Dermis microvascular lymphatic vessel endothelial cell (primary cell): Measurements from ENCODE around the gene TRIM74. TPM values are rescaled to one million over a fixed set of nuclear protein-coding genes. Genes with fewer than 3 reads are reported as not detected.
A peak's percentile ranks its signal among the peaks of the same experiment; 100 is the strongest.
"Not testable (repeated sequence)": the region's sequence is repeated elsewhere in the genome, so short reads cannot be mapped to it uniquely, and the experiment has no call there.

Experiments used
- DNase-seq, 2 donors: peaks; one replicate each; pipeline versions ENCODE4 v3.0.0 to v3.0.0-alpha.2; 2010; ENCODE audit warnings: low read depth in 2 of 2
- total RNA-seq: library from RNA; depleted of rRNA; stranded (reverse); fragments of >200 nt; gene quantifications from 2 replicates; pipeline ENCODE4 v1.2.1, GENCODE V29; 2014

TRIM74 gene
- total RNA-seq, 1 donor from 2014 or later, result not detected

- DNase-seq, result not testable (repeated sequence)
Measured at GRCh38 chr7:72960029-72960428, 9.2 kb downstream of the TRIM74 start.

GRCh38 chr7:72954563-72955198, 14.6 kb downstream of the TRIM74 start:
- not testable (repeated sequence) for DNase-seq

- not testable (repeated sequence) for DNase-seq
Measured at GRCh38 chr7:72953901-72954562, 15.2 kb downstream of the TRIM74 start.

GRCh38 chr7:72950432-72950831, 18.8 kb downstream of the TRIM74 start:
- not testable (repeated sequence) for DNase-seq

GRCh38 chr7:72949686-72950085, 19.6 kb downstream of the TRIM74 start:
- not testable (repeated sequence) for DNase-seq

GRCh38 chr7:72949276-72949675, 20.0 kb downstream of the TRIM74 start:
- DNase-seq, result not testable (repeated sequence)

GRCh38 chr7:72948714-72949113, 20.6 kb downstream of the TRIM74 start:
- not testable (repeated sequence) for DNase-seq

- not testable (repeated sequence) for DNase-seq
Measured at GRCh38 chr7:72946130-72946745, 23.0 kb downstream of the TRIM74 start.

GRCh38 chr7:72945597-72945996, 23.7 kb downstream of the TRIM74 start:
- DNase-seq, result not testable (repeated sequence)

- not testable (repeated sequence) for DNase-seq
Measured at GRCh38 chr7:72944937-72945336, 24.3 kb downstream of the TRIM74 start.

- not testable (repeated sequence) for DNase-seq
Measured at GRCh38 chr7:72942956-72943355, 26.3 kb downstream of the TRIM74 start.

- DNase-seq, result not testable (repeated sequence)
Measured at GRCh38 chr7:72942022-72942705, 27.1 kb downstream of the TRIM74 start.

- not testable (repeated sequence) for DNase-seq
Measured at GRCh38 chr7:72928216-72928615, 41.0 kb downstream of the TRIM74 start.

- DNase-seq, result not testable (repeated sequence)
Measured at GRCh38 chr7:72927791-72928190, 41.5 kb downstream of the TRIM74 start.

- peak in 1 of 2 donors; percentile 12 for DNase-seq
Measured at GRCh38 chr7:72925546-72926120, 43.6 kb downstream of the TRIM74 start.

- peak; percentile 74 to 91 for DNase-seq
Measured at GRCh38 chr7:72924733-72925545, 44.3 kb downstream of the TRIM74 start, which contains the start of gene POM121. TSS of gene POM121 (plus strand) at chr7:72925095. CDS start at chr7:72925122, 27 bp downstream.

- no peak for DNase-seq
Measured at GRCh38 chr7:72924386-72924732, 44.9 kb downstream of the TRIM74 start.

- no peak for DNase-seq
Measured at GRCh38 chr7:72919256-72919775, 50.0 kb downstream of the TRIM74 start.

- peak; percentile 43 to 66 for DNase-seq
Measured at GRCh38 chr7:72914756-72915525, 54.3 kb downstream of the TRIM74 start.

GRCh38 chr7:72913750-72914149, 55.5 kb downstream of the TRIM74 start:
- not testable (repeated sequence) for DNase-seq
